Eye (tissue), 1 donor: ENCODE measurements around the gene TAOK2.
A peak's percentile ranks its signal among the peaks of the same experiment; 100 is the strongest.
"Not testable (repeated sequence)": the region's sequence is repeated elsewhere in the genome, so short reads cannot be mapped to it uniquely, and the experiment has no call there.

Experiments used
- DNase-seq: peaks from one replicate; pipeline ENCODE4 v3.0.0-alpha.2; 2015

Gene TAOK2

DNA sequence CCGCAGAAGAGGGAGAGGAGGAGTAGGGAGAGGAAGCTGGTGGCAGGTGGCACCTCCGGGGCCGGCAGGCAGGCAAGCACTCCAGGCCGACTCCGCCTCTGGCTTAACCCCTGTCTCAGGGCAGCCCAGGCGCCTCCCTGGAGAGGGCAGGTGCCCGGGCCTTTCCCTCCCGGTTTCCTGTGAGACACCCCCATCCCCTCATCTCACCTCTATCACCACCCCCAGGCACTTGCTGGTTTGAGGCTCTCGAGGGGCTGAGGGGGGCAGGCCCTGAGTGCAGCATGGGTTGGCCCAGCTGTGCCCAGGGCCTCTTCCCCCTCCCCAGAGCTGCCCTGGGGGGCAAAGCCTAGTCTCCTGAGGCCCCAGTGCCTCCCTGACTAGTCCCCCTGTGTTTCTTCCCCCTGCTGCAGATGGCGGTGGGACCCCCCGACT, 31.2 kb downstream of the TAOK2 start:
- DNase-seq = no peak

DNA sequence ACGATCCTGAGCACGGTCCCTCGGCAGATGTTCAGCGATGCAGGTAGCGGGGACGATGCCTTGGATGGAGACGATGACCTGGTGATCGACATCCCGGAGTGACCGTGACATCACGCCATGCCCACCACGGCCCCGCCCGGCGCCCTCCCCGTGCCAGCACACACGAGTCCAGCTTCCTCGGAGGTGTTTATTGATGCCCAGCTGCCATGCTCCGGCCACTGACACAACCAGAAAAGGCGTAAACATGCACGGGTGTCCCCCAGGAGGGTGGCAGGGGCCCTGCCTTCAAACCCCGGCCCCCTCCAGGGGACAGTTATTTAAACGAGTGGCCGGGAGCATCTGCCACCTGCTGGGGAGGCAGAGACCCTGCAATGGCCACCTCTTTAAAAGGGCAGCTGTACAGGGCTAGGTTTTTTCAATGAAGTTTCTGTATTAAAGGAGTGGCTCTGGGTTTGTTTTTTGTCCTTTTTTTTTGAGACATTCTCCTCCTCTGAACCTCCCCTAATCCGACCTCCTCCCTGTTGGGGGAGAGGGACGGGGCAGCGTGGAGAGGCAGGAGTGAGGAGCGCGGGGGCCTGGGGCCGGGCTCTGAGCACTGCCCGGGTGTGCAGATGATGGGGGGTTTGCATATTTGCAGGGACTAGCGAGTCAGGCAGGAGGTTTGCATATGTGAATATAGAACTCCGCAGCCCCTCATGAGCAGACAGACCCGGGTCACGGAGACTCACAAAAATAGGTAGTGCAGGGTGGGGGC, 31.9 kb downstream of the TAOK2 start:
- DNase-seq = peak; percentile 59

DNA sequence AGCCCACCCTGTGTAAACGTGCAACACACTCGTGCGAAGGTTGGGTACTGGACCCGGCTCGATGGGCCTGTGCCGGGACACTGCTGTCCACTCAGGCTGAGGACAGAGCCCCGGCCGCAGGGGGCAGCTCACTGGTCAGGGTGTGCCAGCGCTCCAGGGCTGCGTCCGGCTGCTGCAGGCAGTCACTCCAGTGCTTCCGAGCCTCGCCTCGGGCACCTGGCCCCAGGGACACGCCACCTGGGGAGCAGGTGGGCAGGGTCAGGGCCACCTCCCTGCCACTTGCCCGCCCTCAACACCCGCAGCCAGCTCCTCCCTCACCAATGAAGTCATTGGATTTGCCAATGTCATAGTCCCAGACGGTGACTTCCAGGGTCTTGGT, 32.4 kb downstream of the TAOK2 start:
- DNase-seq = no peak

DNA sequence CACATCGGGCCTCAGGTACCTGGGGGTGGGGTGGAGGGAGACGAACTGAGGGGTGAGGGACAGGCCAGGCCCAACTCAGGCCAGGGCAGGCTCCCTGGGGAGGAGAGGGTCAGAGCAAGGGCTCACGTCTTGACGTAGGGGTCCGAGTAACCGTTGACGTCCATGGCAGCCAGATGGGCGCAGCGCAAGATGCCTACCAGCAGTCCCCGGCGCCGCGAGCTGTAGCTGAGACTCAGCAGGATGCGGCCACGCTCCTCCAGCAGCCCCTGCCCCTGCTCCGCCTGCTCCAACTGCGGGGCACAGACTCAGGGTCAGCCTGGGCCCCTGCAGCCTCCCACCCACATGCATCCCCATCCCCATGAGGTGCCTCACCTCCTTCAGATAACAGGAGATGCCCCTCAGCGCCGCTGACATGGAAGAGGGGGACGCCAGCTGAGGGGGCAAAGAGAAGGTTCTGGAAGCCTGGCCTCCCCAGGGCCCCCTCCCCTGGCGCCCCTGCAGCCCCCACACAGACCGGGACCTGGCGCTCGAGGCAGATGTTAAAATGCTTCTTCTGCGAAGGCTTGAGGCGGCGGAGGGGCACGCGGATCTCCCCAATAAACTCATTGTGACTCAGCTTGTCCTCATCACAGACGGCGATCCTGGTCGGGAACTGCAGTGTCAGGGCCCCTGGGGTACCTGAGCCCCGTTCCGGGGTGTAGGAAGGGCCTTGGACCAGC, 33.1 kb downstream of the TAOK2 start:
- DNase-seq = no peak

DNA sequence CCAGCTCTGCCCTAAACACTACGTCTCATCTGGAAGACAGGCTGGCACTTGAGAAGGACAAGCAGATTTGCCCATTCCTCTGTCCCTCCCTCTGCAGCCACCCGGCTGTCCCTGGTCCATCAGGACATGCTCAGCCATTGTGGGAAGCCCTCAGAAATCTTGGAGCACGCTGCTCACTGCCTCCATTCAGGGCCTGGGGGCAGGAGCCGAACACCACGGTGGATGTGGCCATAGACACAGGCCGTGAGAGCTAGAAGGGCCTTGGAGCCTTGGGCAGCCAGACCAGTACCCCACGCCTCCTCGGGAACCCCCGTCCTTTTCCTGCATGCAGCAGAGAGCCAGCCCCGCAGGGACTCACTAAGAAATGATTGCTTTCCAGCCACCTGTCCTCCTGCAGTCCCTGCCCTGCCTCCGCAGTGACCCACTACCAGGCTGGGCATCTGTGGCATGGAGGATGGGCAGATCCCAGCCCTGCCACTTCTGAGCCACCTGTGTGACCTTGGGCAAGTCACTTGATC, 33.8 kb downstream of the TAOK2 start:
- DNase-seq = no peak

DNA sequence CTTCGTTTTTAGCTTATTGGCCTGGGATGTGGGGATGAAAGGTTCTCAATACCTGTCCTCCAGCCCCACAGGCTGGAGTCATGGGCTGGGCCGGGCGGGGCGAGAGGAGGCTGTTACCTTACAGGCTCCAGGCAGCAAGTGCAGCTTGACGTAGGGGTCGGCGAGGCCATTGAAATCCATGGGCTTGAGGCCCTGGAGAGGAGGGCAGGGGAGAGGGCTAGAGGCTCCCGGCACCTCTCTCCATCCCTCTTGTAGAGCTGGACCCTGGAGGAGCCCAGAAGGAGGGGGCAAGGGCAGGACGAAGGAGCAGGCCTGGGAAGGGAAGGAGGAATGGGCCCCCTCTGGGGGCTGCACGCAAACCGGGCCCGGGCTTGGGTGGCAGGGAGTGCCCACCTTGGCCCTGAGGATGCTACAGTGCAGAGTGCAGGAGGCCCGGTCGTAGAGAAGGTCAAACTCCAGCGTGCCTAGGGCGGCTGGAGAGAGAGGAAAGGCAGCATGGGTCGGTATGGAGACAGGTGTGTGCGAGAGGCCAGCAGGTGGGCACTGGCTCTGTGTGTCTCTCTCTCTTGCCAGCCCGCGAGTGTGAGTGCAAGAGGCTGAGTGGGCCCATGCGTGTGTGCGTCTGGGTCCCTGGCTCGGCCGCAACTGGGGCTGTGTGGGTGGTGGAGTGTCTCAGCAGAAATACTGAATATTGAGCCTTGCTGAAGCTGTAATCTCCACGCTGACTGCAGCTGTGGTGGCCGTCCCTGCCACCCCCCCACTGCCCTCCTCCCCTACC, 35.6 kb downstream of the TAOK2 start:
- DNase-seq = no peak

DNA sequence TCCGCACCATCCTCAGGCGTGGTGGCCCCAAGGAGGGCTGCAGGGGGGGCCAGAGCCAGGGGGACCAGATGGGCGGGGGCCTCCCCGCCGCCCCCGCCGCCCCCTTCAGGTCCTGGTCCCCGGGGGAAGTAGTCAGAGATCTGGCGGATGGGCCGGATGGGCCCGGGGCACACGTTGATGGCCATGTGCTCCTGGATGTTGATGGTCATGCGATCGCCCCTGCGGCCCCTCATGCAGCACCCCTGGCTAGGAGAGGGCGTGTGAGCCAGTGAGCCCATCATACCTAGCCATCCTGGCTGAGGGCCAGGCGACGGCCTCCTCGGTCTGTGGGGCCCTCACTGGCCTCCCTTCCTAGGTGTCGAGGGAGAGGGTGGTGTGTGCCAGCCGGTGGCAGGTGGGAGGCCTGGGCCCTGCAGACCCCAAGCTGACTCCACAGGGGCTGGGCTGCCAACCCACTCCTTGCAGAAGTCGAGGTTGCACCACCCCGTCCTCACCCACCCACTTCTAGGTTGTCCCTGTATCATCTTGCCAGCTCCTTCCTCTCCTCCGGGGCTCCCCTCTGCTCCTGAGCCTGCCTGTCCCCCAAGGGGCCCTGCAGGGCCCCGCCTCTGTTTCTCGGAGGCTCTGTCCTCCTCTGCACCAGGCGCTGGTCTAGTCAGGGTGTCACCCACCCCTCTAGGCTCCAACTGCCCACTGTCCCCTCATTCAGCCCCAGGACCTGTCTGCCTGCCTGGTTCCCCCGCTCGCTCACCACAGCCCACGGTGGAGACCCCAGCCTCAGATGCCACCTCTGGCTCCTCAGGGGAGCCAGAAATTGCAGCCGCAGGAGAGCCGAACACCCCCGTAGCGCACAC, 36.5 kb downstream of the TAOK2 start:
- peak; percentile 34 for DNase-seq

DNA sequence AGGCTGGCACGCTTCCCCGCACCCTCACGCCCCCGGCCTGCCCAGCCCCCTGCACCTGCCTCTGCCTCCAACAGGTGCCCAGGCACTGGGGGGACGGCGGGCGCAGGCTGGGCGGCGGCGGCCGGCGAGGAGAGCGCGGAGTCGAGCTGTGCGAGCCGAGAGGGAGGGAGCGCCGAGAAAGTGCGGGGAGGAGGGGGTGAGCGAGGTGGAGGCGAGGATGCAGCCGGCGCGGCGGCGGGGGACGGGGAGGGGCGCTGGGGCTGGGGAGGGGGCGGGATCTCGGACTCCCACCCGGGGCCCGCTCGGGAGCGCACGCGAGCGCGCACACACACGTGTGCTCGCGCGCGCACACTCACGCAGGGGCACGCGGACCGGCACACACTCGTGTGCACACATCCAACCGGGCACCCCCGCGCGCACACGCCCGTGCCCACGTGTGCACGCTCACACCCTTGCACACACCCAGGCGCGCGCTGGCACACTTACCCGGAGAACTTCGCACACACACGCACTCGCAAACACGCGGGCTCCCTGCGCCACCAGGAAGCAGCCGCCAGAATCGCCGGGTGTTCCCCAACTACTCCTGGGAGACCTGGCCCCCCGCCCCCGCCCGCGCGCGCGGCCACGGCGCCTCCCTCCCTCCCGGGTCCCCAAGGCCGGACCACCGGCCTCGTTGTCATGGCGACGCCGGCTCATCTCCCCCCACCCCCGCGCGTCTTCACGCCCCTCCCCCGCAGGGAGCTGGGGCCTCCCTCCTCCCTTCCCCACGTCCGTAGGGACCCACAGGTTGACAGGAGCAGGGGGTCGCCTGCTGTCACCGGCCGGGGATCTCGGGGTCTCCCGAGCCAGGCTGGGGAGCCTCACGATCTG, 37.4 kb downstream of the TAOK2 start, which contains the start of gene DOC2A:
Gene DOC2A, minus strand, starts transcription at position 184 of the 870 bp plus-strand sequence. CDS start 805 bp downstream, outside the sequence.
- DNase-seq = peak; percentile 78

DNA sequence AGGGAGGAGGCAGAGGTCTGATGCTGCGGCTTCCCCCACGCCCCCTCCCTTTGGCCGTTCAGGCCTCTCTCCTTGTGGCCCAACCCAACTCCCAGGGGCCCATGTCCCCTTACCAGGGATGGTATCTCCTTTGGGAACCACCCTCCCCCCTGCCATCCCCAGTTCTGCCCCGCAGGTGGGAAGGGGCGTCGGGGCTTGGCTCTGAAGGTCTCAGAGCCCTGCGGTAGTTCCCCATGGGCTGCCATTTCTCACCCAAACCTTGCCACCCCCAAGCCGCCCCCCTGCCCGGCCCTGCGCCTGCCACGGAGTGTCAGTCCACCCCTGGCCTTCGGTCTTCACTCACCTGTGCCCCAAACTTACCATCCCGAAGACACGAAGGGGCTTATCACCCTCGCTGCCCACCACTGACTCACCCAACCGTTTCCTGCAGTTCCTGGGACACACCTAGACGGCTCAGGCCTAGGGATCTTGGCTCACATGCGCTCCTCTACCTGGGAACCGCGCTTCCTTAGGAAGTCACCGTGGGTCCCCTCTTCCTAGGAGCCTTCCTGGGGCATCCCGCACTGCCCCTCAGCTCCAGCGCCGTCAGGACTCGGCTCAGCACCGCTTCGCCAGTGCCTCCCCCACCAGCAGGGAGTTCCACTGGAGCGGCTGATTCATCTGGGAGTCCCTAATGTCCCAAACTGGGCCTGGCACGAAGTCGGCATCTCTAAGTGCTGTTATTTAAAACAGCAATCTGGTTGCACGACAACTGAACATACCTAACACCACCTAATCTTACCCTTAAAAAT, 38.2 kb downstream of the TAOK2 start:
- no peak for DNase-seq

DNA sequence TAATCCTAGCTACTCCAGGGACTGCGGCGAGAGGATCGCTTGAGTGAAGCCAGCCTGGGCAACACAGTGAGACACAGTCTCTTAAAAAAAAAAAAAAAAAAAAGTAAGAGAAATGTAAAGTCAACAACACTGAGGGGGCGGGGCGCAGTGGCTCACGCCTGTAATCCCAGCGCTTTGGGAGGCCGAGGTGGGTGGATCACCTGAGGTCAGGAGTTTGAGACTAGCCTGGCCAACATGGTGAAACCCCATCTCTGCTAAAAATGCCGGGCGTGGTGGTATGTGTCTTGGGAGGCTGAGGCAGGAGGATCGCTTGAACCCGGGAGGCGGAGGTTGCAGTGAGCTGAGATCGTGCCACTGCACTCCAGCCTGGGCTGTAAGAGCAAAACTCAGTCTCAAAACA, 38.9 kb downstream of the TAOK2 start:
- not testable (repeated sequence) for DNase-seq

DNA sequence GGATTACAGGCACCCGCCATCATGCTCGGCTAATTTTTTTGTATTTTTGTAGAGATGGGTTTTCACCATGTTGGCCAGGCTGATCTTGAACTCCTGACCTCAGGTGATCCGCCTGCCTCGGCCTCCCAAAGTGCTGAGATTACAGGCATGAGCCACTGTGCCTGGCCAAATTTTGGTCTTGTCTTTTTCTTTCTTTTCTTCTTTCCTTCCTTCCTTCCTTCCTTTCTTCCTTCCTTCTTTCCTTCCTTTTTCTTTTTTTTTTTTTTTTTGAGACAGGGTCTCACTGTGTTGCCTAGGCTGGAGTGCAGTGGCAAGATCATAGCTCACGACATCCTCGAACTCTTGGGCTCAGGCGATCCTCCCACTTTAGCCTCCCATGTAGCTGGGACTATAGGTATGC, 41.8 kb downstream of the TAOK2 start:
- not testable (repeated sequence) for DNase-seq

DNA sequence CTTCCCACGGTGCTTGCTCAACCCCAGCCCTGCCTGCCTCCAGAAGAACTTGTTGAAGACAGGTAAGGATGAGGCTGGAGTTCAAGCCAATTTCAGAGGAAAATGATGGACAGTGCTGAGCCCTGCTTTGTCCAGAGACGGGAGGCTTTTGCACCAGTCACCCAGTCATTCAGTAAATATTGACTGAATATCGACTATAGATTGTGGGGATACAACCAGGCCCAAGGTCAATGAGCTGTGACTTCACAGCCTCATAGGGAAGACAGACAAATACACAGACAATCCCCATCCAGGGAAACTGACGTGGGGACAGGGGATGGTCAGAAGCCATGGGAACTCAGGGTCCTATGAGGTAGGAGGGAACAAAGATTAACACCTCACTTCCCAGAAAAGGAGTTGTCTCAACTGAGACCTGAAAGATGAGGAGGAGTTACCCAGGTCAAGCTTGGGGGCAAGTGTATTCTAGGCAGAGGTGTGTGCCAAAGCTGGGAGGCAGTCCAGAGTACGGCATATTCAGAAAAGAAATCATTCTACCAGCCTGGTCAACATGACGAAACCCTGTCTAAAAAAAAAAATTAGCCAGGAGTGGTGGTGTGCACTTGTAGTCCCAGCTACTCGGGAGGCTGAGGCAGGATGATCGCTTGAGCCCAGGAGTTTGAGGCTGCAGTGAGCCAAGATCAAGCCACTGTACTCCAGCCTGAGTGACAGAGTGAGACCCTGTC, 43.0 kb downstream of the TAOK2 start:
- DNase-seq = no peak

DNA sequence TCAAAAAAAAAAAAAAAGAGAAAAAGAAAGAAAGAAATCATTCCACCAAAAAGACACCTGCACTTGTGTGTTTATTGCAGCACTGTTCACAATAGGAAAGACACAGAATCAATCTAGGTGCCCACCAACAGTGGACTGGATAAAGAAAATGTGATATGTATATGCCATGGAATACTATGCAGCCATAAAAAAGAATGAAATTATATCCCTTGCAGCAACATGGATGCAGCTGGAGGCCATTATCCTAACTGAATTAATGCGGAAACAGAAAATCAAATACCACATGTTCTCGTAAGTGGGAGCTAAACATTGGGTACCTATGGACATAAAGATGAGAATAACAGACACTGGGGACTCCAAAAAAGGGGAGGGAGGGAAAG, 43.6 kb downstream of the TAOK2 start:
- no peak for DNase-seq

DNA sequence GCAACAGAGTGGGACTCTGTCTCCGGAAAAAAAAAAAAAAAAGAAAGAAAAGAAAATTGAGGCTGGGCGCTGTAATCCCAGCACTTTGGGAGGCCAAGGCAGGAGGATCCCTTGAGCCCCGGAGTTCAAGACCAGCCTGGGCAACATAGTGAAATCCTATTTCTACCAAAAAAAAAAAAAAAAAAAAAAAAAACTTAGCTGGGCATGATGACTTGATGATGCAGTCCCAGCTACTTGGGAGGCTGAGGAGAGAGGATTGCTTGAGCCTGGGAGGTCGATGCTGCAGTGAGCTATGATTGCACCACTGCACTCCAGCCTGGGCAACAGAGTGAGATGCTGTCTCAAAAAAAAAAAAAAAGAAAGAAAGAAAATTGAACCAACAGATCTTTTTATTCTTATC, 44.3 kb downstream of the TAOK2 start:
- DNase-seq = not testable (repeated sequence)

DNA sequence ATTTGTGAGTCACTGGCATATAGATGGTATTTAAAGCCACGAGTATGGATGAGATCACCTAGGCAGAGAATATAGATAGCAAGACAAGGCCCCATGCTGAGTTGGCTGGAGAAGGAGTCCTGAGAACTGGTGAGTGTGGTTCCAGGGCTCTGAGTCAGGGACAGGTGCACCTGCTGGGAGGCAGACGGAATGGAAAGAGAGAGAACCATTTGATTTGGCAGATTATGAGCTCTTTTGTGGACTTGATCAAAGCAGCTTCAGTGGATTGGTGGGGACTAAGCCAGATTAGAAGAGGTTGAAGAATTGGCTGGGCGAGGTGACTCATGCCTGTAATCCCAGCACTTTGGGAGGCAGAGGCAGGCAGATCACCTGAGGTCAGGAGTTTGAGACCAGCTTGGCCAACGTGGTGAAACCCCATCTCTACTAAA, 45.1 kb downstream of the TAOK2 start:
- no peak for DNase-seq

DNA sequence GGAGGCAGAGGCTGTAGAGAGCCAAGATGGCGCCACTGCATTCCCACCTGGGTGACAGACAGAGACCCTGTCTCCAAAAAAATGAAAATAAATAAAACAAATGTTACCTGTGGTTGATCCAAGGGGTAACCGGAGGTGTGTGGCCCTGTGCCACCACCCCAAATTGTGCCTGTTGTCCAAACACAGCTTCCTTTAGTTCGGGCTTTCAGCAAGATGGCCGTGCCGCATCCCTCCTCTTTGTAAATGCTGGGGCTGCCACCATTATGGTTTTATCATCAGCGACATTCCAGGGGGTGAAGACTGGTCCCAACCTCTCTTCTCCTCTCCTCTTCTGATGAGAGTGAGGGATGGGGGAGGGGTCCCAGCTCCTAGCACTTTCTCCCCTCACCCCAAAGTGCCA, 49.2 kb downstream of the TAOK2 start, which contains the start of gene C16orf92:
Gene C16orf92, plus strand, starts transcription at position 312 of the 400 bp plus-strand sequence. CDS start 143 bp downstream, outside the sequence.
- DNase-seq = no peak

DNA sequence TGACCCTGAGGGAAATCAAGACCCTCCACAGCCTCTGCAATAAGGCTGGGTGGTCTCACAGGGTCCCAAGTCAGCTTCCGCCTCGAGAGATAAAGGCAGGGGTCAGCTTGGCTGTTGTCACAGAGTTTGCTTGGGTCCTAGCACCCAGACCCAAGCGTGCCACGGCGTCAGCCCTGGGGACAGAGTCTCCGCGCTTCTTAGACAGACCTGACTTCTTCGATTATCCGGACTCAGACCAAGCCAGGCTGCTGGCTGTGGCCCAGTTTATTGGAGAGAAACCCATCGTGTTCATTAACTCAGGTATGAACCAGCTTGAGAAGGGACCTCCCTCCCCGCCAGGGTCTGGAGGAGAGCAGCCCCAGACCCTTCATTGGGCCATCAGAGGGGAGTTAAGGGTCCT, 49.9 kb downstream of the TAOK2 start:
- DNase-seq = no peak

DNA sequence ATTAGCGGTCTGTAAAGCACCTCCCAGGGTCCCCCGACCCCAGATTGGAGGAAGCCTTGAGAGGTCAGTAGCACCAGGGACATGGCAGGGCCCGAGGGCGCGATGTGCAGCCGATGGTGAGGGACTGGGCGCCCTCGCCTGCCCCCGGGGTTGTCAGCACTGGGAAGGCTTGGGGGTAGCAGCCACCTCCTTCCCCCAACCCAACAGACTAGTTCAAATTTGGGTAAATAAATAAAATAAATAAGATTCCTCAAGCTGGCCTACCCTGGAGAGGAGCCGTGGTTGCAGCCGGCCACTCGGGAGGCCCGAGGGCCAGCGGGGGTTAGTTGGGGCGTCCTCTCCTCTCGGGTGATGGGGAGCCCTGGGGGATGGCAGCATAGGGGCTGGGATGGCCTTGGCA, 50.8 kb downstream of the TAOK2 start:
- DNase-seq = no peak

DNA sequence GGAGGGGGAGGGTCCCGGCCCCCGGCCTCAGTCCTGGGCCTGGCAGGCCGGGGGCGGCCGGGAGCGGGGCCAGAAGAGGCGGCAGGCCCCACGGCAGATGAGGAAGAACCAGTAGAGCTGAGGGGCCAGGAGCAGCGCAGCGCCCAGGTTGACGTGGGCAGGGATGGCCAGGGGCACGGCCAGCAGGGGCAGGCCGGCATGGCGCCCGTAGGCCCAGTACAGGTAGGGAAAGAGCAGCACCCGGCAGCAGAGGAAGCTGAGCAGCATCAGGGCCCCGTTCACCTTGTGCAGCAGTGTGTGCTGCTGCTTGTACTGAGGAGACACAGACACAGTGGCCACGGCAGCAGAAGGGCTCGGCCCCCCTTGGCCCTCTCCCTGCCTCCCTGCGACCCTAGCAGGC, 51.5 kb downstream of the TAOK2 start:
- DNase-seq = no peak

DNA sequence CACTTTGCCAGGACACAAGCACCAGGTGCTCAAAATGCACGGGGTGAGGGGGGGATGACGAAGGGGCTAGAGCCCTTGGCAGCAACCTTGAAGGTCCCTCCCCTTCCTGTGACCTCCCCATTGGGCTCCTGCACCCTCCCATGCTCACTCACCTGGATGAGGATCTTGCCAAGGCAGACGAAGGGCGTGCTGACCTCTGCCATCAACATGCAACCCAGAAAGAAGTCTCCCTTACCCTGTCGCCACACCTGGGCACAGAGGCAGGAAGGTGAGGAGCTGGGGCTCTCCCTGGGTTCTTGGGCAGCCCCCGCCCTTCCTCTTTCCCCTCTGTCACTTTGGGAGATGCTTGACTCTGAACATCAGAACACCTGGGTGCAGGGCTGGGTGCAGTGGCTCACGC, 51.9 kb downstream of the TAOK2 start:
- DNase-seq = no peak
